Muscle of back (tissue), 11 donors: ENCODE measurements around the gene RASSF1. TPM values are rescaled to one million over a fixed set of nuclear protein-coding genes. Genes with fewer than 3 reads are reported as not detected.
"Not testable (repeated sequence)": the region's sequence is repeated elsewhere in the genome, so short reads cannot be mapped to it uniquely, and the experiment has no call there.

Source experiments
- DNase-seq, 3 donors: peaks; one replicate each; pipeline versions ENCODE4 v3.0.0 to v3.0.0-alpha.2; 2013
- polyA plus RNA-seq, 10 donors: library from polyadenylated mRNA; unstranded; fragments of 120-200 nt; gene quantifications; one replicate each; pipeline ENCODE4 v1.2.1, GENCODE V29; 2013; ENCODE audit not compliant: insufficient read length in 10 of 10

The RASSF1 gene
- polyA plus RNA-seq, 10 donors: 31.3 to 43.2 (median 34.4) TPM

DNA sequence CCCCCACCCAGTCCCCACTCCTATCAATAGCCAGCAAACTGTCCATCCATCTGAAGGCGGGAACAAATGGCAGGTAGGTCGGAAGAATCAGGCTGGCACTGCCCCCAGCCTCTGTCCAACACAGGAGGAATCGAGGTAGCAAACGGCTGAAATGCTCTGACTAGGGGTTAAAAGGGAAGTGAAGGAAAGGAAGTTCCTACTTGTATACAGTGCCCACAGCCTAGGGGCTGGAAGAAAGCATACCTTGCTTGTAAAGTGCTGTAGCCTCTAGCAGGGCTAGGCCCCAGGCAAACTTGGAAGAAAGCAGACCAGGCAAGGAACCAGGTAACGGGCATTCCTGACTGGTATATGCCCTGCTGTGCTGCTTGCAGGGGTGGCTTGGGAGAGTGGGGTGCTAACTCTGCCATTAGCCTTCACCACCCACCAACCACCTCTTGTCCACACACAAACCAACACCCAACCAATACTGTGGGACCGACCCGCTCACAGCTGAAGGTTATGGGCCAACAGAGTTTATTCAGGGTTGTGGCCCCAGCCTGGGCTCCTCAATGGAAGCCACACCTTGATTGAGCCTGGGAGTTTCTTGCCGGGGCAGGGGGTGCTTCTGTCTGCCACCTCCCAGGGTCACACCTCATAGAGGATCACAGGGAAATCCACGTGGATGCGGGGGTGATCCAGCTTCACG lies 15.0 kb downstream of the RASSF1 start:
- no peak for DNase-seq

GRCh38 chr3:50325113-50325480 lies 15.5 kb downstream of the RASSF1 start:
- no peak for DNase-seq

DNA sequence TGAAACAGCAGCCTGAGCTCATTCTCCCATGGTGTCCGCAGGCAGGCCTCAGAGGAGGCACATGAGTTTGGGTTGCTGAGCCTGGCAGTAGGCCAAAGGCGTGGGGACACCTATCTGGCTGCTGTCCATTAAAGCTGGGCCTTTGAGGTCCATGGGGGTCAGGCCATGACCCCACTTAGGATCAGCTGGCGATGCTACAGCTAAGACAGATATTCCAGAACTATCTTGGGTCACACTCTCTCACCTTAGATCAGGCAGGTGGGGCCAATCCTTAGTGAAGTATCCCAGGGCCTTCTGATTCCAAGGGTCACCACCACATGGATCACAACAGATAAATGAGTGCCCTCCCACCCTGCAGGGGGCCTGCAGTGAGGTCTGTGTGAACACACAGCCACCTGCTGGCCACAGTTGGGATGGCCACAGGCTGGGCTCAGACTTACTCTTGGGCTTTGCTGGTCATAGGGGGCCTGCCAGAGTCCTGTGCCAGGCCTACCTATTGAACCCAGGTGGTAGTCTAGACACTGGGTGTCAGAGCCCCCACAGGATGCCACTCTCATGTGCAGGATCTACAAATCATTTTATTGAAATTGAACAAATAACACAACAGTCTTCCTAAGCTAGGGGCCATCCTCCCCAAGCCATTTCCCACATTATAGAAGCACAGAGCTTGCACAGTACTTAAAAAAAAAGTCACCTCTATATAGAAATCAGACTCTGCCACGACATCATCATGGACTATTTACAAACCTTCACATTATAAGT lies 16.1 kb downstream of the RASSF1 start:
- DNase-seq: peak in 2 of 3 donors; percentile 66 to 81

- DNase-seq: peak in 1 of 3 donors; percentile 55
Measured at GRCh38 chr3:50323614-50324199, 16.9 kb downstream of the RASSF1 start.

DNA sequence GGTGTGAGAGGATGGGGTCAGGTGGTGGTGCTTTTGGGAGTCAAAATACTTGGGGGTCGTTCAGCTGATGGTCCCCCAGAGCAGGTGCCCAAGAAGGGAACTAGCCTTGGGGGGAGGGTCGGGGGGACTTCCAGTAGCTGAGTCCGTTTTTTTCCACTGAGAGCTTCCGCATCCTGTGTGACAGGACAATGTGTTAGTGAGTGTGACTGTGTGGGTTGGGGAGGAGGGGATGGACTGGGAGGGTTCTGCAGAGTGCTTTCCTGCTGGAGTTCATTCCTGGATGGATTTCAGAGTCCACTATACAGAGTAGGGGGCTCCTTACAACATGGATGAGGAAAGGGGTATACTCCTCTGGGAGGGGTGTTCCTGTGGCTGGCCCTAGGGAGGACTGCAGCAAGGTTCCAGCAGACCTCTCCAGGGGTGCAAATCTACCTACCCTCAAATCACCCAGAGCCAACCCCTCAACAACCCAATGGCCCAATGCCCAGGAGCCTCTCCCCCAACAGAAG lies 17.5 kb downstream of the RASSF1 start:
- peak in 1 of 3 donors; percentile 64 for DNase-seq

DNA sequence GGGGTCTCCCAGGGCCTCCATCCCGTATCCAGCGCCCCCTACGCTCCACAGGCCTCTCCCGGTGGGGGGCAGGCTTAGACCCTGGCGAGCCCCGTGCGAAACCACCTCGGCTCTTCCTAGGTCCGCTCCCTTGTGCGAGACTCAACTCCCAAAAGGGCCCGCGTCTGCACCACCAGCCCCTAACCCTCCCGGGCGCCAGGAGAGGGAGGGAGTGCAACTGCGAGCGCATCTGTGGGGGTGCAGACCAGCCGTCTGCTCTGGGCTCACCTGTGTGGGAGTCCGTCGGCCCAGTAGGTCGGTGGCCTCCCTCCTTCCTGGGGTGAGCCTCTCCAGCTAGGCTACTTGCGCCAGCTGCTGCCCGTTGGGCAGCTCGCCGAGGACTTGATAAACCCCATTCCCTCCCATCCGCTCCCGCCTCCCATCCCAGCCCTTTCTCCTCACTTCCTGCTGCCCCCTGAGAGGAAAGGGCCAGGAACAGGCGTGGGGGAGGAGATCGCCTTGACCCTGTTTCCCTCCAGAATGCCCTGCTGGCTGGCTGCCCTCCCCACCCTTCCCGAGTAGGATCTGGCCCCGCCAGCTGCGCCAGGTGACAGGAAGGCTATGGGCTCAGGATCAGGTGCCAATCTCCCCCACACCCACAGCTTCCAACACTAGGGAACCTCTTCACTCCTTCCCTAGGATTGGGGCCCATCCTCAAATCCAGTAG lies 18.1 kb downstream of the RASSF1 start, which contains the start of gene HYAL2:
Gene HYAL2, minus strand, starts transcription at position 360 of the 706 bp plus-strand sequence. CDS start 2,256 bp downstream, outside the sequence.
- DNase-seq: peak in 1 of 3 donors; percentile 59

DNA sequence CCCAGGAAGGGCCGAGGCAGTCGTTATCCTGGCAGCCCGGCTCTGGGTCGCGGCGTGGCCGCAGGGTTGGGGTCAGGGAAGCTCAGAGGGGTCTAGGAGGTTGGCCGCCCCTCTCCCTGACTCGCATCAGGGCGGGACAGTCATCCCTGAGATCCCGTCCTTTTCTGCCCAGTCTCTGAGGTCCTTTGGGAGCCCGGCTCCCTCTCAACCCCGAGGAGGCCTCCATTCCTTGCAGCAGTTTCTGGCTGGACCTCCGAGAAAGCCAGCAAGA lies 18.6 kb downstream of the RASSF1 start:
- DNase-seq: no peak

DNA sequence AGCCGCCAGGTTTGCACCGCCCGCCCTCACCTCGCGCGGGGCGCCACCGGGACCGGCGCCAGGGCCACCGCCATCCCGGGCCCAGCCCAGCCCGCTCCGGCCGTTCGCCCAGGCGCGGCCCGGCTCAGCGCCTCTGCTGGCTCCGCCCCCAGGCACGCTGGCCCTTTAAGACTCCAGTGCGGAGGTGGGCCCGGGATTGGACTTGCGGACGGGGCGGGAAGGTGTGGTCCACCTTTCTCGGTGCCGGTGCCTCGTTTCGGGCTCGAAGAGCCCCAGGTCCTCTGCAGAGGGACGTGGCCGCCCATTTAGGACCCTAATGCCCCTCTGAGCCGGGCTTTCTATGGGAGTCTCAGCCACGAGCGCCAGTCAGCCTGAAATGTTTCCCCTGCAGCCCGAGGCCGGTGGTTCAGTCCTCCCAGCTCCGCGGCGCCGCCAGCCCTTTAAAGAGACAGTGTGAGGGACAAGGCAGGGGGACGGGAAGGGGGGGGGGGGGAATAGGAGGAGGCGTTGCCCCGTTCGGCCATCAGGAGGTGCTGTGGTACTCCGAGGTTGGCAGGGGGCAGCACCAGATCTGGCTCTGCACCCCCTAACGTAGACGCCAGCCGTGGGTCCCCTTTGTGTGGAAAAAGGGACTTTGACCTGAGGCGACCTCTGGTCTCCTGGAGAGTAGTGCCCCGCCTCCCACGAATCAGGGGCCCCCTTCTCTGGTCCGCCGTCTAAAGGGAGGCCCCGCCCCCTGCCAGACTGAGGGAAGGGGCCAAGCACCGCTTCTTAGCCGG lies 19.1 kb downstream of the RASSF1 start:
- DNase-seq: peak; percentile 90 to 97 (median 91)

- DNase-seq: peak; percentile 77 to 95 (median 89)
Measured at GRCh38 chr3:50320853-50321335, 19.7 kb downstream of the RASSF1 start.

DNA sequence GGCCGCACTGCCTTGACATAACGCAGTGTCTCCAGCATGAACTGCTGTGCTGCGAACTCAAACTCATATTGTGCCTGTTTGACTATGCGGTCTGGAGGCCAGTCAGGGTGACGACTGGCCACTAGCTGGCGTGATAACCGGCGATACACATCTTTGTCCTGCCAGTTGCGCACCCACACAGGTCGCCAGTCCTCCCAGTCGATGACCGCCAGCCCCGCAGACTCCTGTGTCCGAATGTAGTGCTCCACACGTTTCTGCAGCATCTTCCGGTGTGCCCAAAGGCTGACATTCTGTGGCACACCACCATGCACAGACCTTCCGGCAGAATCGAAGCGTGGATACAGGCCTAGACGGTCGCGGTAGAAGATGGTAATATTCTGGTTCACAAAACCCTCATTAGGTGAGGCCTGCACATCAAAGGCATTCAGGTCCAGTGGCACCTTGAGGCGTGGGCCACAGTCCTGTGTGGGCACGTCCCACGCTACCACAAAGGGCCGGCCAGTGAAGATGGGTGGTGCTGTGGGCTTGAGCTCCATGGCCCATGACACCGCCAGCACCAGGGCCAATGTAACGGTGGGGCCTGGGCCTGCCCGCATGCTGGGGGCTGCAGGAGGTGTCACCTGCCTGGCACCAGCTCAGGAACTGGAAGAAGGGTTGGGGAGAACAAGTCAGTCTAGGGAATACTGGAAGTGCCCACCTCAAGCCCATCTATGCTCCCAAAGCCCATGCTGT lies 20.6 kb downstream of the RASSF1 start:
- no peak for DNase-seq

- DNase-seq: no peak
Measured at GRCh38 chr3:50319181-50319893, 21.3 kb downstream of the RASSF1 start.

DNA sequence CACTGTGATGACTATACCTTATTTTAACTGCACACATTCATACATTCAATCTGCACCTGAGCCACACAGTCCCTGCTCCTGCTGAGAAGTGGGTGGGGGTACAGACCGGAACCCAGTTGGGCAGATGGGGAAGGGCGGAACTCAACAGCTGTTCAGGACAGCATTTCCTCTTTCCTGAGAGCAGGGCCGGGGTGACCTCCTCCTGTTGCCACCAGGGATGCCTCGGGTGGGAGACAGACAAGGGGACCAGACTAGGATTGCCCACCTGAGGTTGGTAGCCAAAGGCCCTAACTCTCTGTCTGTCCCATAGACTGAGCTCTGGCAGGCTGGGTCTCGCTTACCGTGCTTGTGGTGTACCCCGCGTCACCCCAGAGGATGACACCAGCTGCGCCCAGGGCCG lies 22.0 kb downstream of the RASSF1 start:
- DNase-seq: no peak

DNA sequence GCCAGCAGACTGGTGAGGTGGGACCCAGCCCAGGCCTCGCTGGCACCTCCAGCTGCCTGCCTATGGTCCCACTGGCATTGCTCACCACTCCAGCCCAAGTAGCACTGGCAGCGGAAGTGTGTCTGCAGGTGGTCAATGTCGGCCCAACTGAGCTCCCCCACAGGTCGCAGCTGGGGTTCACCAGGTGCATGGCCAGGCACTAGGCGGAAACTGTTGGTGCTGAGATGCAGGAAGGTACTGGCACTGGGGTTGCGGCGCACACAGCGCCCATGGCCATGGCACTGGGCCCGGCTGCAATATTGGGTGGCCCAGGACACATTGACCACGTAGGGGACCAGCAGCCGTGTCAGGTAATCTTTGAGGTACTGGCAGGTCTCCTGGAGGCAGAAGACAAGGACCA lies 22.5 kb downstream of the RASSF1 start:
- no peak for DNase-seq

GRCh38 chr3:50317300-50317699 lies 23.3 kb downstream of the RASSF1 start:
- no peak for DNase-seq

DNA sequence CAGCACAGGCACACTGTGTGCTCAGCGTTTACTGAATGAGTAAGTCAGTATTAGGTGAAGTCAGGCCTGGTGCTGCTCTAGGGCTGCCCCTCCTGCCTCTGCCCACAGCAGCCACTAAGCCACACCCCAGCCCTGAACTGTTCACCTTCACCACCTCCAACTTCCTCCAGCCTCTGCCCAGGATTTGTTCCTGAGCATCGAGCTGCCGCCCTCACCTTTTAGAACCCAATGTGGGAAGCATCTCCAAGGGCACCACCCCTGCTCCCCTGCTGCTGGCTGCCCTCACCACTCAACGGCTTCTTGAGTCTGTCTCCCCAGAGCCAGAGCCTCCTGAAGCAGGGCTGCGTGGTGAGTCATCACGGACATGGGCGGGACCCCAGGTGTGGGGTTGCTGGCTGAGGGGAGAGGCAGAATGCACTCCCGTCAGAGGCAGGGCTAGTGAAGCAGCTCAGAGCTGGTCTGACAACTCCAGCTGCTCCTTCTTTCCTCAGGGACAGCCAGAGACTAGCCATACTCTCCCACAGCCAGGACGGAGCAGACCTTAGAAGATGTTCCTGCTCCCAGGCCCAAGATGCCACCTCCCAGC lies 23.9 kb downstream of the RASSF1 start:
- DNase-seq: no peak

GRCh38 chr3:50314816-50315215 lies 25.8 kb downstream of the RASSF1 start:
- no peak for DNase-seq

- DNase-seq: no peak
Measured at GRCh38 chr3:50314342-50314741, 26.3 kb downstream of the RASSF1 start.

- DNase-seq: not testable (repeated sequence)
Measured at GRCh38 chr3:50312041-50312440, 28.6 kb downstream of the RASSF1 start.

GRCh38 chr3:50304601-50305000 lies 36.0 kb downstream of the RASSF1 start:
- DNase-seq: no peak
